ENCODE data around the gene PRKN.

DNA sequence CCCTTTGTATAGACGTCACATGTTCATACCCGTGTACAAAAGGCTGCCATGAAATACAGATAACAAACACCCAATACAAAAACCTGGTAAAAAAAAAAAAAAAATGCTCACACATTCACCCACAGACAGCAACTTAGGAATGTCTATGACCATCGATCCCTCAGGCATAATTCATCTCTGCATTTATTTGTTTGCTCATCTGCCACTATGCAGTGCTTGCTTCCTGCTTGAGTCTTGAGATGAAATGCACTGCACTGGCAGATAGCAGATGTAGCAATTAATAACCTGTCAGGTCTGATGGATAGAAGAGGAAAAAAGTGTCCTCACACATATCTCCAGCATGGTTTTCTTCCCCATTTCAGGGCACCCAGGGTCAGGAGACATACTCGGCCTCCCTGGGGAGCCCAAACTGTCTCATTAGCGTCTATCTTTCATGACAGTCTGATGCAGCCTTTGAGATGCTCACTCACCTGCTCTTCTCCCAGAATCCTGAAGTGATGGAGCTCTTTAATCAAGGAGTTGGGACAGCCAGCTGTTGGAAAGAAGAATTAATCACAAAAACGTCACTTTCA lies 1158.6 kb downstream of the PRKN start:
- TF ChIP-seq EZH2 (IDR thresholded peaks at IDR 0.05; ENCODE audit: insufficient read depth, low read length) (no peak), CTCF (IDR thresholded peaks at IDR 0.05; ENCODE audit: insufficient read depth, low read depth, low read length) (no peak)
